ENCODE results near the gene HLA-DQA1. TPM values are rescaled to one million over a fixed set of nuclear protein-coding genes. Genes with fewer than 3 reads are reported as not detected.

Gene HLA-DQA1
- total RNA-seq, 1 donor from 2014 or later: not detected

GRCh38 chr6:32607988-32608298 is 29.3 kb upstream of the HLA-DQA1 start:
- Histone ChIP-seq H3K27me3 (no peaks in the 10 kb centered on the region), H2AFZ (replicated peaks) (no peak overlapping the region), H3F3A (ENCODE audit: low read depth) (no peaks in the 10 kb centered on the region), H3K9ac (no peak overlapping the region), H3K79me2 (ENCODE audit: low read depth) (no peaks in the 10 kb centered on the region), H3K4me2 (no peak overlapping the region), H3K36me3 (no peaks in the 10 kb centered on the region), H3K4me1 (peaks cover 4% of the 10 kb centered on the region), H3K9me3 (ENCODE audit: low read depth) (no peaks in the 10 kb centered on the region), H3K4me3 (no peak overlapping the region), H4K20me1 (ENCODE audit: low read depth) (no peaks in the 10 kb centered on the region), H3K27ac (no peak overlapping the region)
- no peak for DNase-seq (ENCODE audit: low spot score)
- no peak for TF ChIP-seq EZH2phosphoT487 (IDR thresholded peaks at IDR 0.05)
- Mint-ChIP-seq H3K27me3 (ENCODE audit: insufficient read depth, low read depth) (no peaks in the 10 kb centered on the region), H3K27ac (no peak overlapping the region), H3K9me3 (no peaks in the 10 kb centered on the region), H3K36me3 (no peaks in the 10 kb centered on the region), H3K4me3 (no peak overlapping the region), H3K4me1 (no peaks in the 10 kb centered on the region)

- Histone ChIP-seq H3K9me3 (ENCODE audit: low read depth) (no peaks in the 10 kb centered on the region), H3K4me2 (no peak overlapping the region), H4K20me1 (ENCODE audit: low read depth) (no peaks in the 10 kb centered on the region), H2AFZ (replicated peaks) (no peak overlapping the region), H3K27ac (no peak overlapping the region), H3F3A (ENCODE audit: low read depth) (no peaks in the 10 kb centered on the region), H3K4me3 (no peak overlapping the region), H3K4me1 (peaks cover 4% of the 10 kb centered on the region), H3K79me2 (ENCODE audit: low read depth) (no peaks in the 10 kb centered on the region), H3K27me3 (no peaks in the 10 kb centered on the region), H3K36me3 (no peaks in the 10 kb centered on the region), H3K9ac (no peak overlapping the region)
- Mint-ChIP-seq H3K9me3 (no peaks in the 10 kb centered on the region), H3K4me1 (no peaks in the 10 kb centered on the region), H3K27ac (no peak overlapping the region), H3K27me3 (ENCODE audit: insufficient read depth, low read depth) (no peaks in the 10 kb centered on the region), H3K36me3 (no peaks in the 10 kb centered on the region), H3K4me3 (no peak overlapping the region)
- DNase-seq (ENCODE audit: low spot score): peak; percentile 26
- TF ChIP-seq EZH2 (IDR thresholded peaks at IDR 0.05) (no peak), CTCF (IDR thresholded peaks at IDR 0.05) (peak; percentile 53)
Measured at GRCh38 chr6:32608362-32608761, 28.8 kb upstream of the HLA-DQA1 start.

GRCh38 chr6:32609391-32609730 is 27.8 kb upstream of the HLA-DQA1 start:
- DNase-seq (ENCODE audit: low spot score): no peak
- Histone ChIP-seq H3K9me3 (ENCODE audit: low read depth) (no peaks in the 10 kb centered on the region), H4K20me1 (ENCODE audit: low read depth) (no peaks in the 10 kb centered on the region), H3K4me1 (peaks cover 4% of the 10 kb centered on the region), H3K79me2 (ENCODE audit: low read depth) (no peaks in the 10 kb centered on the region), H3F3A (ENCODE audit: low read depth) (no peaks in the 10 kb centered on the region), H3K4me3 (peak overlapping the region; percentile 5), H2AFZ (replicated peaks) (peak overlapping the region; percentile 75), H3K36me3 (no peaks in the 10 kb centered on the region), H3K9ac (no peak overlapping the region), H3K27me3 (no peaks in the 10 kb centered on the region), H3K27ac (no peak overlapping the region), H3K4me2 (peak overlapping the region; percentile 46)
- Mint-ChIP-seq H3K4me1 (no peaks in the 10 kb centered on the region), H3K36me3 (no peaks in the 10 kb centered on the region), H3K27me3 (ENCODE audit: insufficient read depth, low read depth) (no peaks in the 10 kb centered on the region), H3K9me3 (no peaks in the 10 kb centered on the region), H3K4me3 (no peak overlapping the region), H3K27ac (no peak overlapping the region)
- no peak for TF ChIP-seq EZH2 (IDR thresholded peaks at IDR 0.05)

- Histone ChIP-seq H3K79me2 (ENCODE audit: low read depth) (no peaks in the 10 kb centered on the region), H3K4me2 (peak overlapping the region; percentile 49), H2AFZ (replicated peaks) (peak overlapping the region; percentile 75), H3K9me3 (ENCODE audit: low read depth) (no peaks in the 10 kb centered on the region), H3F3A (ENCODE audit: low read depth) (no peaks in the 10 kb centered on the region), H3K4me1 (peaks cover 4% of the 10 kb centered on the region), H3K27ac (no peak overlapping the region), H3K27me3 (no peaks in the 10 kb centered on the region), H4K20me1 (ENCODE audit: low read depth) (no peaks in the 10 kb centered on the region), H3K9ac (no peak overlapping the region), H3K36me3 (no peaks in the 10 kb centered on the region), H3K4me3 (peak overlapping the region; percentile 5)
- Mint-ChIP-seq H3K27me3 (ENCODE audit: insufficient read depth, low read depth) (no peaks in the 10 kb centered on the region), H3K9me3 (no peaks in the 10 kb centered on the region), H3K4me1 (no peaks in the 10 kb centered on the region), H3K36me3 (no peaks in the 10 kb centered on the region), H3K27ac (no peak overlapping the region), H3K4me3 (no peak overlapping the region)
- no peak for TF ChIP-seq EZH2 (IDR thresholded peaks at IDR 0.05)
- TF ChIP-seq CTCF (IDR thresholded peaks at IDR 0.05): no peak
- no peak for TF ChIP-seq EZH2phosphoT487 (IDR thresholded peaks at IDR 0.05)
- peak; percentile 95 for DNase-seq (ENCODE audit: low spot score)
Measured at GRCh38 chr6:32609731-32610640, 27.2 kb upstream of the HLA-DQA1 start.

Data from neural progenitor cell (in vitro differentiated cells).